Ramos (cell line): ENCODE measurements around the gene SCAMP1.
"Not testable (repeated sequence)": the region's sequence is repeated elsewhere in the genome, so short reads cannot be mapped to it uniquely, and the experiment has no call there.

Experiments used
- in situ Hi-C: fragments of 300-500 bp; cut with MboI; formaldehyde crosslinking; loops from one replicate; pipeline ENCODE4 v1.14.3; 2022; ENCODE audit warnings: low sequenced_read_pairs; ENCODE audit not compliant: unreplicated experiment

Gene SCAMP1, protein sequence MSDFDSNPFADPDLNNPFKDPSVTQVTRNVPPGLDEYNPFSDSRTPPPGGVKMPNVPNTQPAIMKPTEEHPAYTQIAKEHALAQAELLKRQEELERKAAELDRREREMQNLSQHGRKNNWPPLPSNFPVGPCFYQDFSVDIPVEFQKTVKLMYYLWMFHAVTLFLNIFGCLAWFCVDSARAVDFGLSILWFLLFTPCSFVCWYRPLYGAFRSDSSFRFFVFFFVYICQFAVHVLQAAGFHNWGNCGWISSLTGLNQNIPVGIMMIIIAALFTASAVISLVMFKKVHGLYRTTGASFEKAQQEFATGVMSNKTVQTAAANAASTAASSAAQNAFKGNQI

DNA sequence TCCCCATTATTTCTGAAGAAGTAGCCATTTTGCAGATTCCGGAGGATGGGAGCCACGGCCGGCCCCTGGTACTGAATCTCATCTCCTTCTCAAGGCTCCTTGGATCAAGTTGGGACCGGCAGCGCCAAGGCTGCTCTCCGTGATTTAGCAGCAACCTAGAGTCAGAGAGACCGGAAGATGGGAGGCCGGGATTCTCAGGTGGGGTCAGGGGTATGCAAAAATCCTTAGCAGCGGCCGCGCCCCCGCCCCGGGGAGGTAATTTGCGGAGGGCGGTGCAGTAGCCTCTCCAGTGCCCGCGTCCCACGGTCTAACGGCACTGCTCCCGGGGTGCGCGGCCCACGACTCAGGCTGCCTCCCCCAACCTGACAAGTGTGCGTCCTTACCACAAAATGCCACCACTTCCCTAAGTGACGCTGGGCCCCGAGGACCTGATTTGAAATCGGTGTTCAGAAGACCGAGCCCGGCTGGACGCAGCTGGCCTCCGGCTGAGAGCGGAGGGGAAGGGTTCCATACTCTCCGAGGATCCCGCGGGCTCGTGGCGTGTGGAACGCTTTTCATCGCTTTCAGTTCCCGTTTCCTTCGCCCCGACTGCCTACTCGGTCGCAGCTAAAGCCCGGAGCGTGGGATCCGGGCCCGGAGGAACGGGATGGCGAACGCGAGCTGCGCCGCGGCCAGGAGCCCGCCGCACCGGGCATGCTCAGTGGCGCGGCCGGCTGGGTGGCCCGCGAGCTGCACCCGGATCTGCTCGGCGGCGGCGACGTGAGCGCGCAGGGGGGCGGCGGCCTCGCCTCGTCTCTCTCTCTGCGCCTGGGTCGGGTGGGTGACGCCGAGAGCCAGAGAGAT, at the start of gene SCAMP1:
SCAMP1 (plus strand) TSS at position 787 of the 843 bp plus-strand sequence; CDS start at position 842, 55 bp downstream.
- in situ Hi-C loops: no loop called here

DNA sequence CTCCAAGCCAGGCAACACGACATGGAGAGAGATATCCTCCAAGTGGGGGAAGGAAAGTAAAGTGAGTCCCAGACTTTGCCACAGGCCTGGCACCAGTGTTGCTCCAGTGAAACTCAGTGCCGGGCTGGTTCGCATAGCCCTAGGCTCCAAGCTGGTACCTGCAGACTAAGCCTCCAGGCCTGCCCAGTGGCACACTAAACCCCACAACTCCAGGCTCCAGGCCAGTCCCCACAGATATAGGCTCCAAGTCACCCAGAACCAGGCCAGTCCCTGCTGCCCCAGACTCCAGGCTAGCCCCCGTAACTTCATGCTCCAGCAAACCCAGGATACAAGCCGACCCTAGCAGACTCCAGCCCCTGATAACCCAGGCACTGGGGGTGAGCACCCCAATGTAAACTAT, 42.9 kb upstream of the SCAMP1 start:
- in situ Hi-C loops: no loop called here

DNA sequence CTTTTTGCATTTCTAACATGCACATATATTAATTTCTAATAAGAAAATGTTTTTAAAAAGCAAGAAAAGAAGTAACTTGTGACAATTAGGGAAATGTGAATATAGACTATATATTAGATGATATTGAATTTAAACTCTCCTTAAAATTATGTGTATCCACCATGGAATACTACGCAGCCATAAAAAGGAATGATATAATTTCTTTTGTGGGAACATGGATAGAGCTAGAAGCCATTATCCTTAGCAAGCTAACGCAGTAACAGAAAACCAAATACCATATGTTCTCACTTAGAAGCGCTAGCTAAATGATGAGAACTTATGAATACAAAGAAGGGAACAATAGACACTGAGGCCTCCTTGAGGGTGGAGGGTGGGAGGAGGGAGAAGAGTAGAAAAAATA, 42.1 kb upstream of the SCAMP1 start:
- in situ Hi-C loops: no loop called here

DNA sequence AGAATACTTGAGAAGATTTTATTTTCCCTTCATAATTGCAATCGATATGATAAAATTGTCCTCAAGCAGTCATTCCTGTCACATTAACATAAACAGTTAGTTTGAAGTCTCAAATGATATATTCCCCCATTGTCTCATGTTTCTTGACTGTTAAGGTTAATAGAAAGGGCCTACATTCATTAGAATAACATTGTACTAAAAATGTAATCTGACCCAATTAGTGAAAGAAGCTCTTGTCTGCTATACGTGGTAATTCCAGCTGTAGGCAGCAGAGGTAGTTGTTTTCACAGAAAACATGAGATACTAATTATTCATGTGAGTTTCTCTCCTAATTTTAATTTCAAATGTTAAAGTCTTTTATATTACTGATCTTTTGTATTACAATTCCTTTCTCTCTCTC, 40.0 kb upstream of the SCAMP1 start:
- in situ Hi-C loops: no loop called here

DNA sequence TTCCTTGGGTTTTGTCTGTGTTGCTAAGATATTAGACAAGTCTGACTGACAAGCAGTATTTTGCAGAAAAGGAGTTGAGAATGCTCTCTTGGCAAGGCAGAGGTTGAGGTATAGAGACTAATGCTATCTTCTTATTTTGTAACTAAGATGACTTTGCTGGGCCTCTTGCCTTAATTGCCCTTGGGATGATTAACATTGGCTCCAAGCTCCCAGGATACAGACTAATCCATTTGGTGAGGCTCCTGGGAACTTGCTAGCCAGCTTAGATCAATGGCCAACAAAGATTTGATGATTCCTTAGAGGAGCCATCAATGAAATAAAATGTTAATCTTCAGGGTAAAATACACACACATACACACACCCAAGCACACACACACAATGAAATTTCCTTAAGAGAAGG, 37.2 kb upstream of the SCAMP1 start:
- in situ Hi-C loops: no loop called here

DNA sequence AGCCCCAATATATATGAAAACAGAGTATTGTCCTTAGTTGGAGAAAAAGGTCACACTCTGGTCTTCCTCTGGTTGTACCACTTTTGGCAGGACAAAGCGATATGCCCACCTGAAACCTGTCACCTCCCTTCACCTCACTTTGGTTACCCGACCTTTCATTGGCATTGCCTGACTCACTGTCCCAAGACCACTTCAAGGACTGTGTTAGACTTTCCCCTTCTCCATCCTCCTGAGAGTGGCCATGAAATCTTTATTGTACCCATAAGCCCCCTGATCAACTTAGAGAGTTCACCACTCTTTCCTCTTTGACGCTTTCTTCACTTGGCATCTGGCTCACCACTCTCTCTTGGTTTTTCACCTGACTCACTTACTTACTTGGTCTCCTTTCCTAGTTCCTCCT, 33.5 kb upstream of the SCAMP1 start:
- in situ Hi-C loops: no loop called here

DNA sequence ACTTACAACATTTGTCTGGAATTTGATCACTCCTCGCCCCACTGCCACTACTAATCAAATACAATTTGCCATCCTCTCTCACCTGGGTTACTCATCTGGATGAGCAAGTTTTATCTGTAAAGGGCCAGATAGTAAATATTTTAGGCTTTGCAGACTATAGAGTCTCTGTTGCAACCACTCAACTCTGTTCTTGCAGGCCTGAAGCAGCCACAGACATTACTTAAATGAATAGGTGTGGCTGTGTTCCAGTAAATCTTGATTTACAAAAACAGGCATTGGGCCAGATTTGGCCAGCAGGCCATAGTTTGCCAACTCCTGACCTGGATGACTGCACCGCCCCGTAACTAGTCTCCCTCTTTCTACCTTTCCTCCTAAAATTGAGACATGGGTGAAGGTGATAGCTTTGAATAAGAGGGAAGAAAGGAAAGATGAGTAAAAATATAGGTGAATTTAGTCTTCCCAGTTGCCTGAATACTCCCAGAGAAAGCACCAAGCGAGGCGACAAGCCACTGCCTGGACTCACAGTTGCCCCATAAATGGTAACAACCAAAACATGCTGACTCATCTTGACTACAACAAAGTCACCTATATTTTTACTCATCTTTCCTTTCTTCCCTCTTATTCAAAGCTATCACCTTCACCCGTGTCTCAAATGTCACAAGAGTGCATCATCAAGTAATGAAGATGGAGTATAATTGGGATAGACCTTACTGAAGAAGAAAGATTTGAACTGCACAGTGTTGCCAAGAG, 32.5 kb upstream of the SCAMP1 start:
- in situ Hi-C loops: no loop called here

DNA sequence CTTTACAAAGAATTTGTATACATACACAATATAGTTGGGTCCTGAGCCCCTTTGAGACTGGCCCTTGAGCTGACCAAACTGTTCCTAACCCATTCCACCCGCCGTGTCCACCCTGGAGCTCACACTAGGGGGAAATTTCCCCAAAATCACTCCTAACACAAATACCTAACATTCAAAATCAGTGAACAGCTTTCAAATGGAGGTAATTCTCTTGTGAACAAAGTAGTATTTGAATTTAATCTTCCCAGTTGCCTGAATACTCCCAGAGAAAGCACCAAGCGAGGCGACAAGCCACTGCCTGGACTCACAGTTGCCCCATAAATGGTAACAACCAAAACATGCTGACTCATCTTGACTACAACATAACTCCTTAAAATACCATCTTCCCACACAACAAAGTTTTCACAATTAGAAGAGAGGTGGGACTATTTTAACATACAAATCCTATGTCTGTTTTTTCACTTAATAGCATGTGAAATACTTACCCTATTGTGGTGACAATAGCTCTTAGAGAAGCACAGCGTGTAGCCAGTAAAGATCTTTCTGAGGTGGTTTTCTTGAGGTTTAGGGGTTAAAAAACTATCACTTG, 31.7 kb upstream of the SCAMP1 start:
- in situ Hi-C loops: no loop called here

DNA sequence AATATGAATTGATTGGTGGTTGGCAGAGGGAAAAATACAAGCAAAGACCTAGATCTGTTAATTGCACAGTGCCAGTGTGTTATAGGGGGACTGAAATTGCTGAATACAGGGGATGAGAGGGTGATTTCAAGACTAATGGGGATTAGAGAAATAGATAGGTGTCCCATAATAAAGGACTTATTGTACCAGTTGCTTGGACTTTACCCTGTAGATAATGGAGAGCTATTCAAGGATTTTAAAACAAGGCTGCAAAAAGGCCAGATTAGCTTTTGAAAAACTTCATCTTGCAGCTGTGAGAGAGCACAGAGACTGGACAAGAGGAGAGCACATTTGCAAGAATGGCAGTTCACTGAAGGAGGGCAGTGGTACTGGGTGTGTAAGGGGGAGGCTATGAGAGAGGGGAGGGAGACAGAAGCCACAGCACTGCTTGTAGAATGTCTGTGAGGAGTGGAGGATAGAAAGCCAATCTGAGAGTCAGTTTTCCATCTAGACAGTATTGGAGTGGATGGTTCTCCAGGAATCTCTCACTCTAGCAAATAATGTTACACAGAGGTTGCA, 28.8 kb upstream of the SCAMP1 start:
- in situ Hi-C loops: no loop called here

DNA sequence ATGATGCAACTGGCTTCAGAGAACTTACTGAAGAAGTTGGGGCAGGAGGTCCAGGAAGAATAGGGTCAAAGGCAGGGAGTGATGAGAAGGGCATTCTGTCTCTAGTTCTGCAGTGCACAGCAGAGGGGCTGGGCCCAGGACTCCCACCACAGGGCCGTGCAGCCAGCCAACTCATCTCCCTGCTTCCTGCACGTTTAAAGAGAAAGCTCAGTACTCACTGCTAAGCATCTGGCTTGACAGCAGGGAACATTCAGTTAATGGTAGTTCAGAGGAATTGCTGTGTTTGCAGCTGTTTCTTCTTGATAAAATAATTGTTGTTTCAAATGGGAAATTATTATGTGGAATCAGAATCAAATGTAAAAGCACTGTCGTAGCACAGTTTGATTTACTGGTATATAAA, 25.6 kb upstream of the SCAMP1 start:
- in situ Hi-C loops: no loop called here

DNA sequence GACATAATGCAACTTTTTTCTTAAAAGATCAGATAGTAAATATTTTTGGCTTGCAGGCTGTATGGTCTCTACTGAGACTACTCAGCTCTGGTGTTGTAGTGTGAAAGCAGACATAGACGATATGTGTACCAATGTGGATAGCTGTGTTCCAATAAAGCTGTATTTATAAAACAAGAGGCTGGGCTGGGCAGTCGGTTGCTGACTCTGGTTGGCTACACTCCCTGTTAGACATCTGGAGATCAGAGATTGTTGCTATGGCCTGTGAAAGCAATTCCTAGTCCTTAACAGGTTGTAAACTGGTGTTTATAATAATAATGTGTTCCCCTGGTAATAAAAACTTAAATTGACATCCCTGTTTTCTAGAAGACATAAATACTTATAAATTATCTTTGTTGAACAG, 24.4 kb upstream of the SCAMP1 start:
- in situ Hi-C loops: no loop called here

DNA sequence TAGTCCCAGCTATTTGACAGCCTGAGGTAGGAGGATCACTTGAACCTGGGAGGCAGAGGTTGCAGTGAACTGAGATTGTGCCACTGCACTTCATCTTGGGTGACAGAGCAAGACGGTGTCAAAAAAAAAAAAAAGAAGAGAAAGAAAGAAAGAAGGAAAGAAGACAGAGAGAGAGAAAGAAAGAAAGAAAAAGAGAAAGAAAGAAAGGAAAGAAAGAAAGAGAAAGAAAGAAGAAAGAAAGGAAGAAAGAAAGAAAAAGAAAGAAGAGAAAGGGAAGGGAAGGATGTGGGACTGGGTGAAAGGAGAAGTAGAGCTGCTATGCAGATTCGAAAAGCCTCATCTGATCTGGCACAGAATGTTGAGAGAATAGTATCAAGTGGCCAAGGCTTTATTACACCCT, 23.7 kb upstream of the SCAMP1 start:
- in situ Hi-C loops: no loop called here

DNA sequence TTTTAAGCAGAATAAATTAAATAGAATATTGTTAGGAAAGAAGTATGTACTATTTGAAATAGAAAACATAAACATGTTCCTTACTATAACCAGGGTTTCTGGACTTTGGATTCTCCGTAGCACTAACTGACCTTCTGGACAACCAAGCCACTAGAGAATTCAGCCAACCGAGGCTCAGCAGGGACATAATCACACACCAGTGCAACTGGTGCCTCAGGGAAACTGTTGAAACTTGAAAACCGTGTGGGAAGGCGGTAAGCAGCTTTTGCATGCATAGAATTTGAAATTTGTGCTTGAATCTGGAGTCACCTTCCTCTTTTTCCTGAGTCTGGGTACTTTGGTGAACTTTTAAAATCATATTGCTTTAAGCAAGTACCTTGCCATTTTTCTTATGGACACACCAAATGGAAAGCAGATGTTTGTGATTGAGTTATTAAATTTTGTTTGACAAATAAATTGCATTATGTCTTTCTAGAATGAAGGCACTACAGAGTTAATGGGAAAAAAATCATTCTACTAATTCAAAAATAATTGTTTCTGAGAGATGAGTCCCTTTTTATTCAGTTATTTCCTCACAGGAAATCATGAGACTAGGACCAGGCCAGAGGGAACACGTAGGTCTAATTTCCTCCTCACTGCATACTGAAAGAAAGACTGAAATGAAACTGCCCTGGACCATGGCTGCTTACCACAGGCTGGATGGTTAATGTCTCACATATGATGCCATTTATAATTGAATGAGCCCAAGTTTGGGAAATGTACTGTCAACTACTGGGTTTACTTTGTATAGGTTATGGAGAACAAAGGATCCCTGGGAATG, 20.6 kb upstream of the SCAMP1 start:
- in situ Hi-C loops: no loop called here

DNA sequence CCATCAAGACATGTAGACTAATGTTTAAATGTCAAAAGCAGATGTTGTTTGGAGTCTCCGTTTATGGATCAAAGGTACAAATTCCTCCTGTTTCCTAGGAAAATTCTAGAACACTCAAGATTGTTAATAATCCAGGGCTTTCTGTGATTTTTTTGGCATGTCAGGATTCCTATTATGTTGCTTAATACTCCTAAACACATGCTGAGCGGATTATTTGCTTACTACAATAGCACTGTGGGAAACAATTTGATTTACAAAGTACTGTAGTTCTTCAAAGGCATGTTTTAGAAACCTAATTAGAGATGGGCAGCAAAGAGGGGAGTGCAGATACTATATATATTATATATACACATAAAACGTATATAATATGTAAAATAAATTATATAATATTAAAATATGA, 19.0 kb upstream of the SCAMP1 start:
- in situ Hi-C loops: no loop called here

DNA sequence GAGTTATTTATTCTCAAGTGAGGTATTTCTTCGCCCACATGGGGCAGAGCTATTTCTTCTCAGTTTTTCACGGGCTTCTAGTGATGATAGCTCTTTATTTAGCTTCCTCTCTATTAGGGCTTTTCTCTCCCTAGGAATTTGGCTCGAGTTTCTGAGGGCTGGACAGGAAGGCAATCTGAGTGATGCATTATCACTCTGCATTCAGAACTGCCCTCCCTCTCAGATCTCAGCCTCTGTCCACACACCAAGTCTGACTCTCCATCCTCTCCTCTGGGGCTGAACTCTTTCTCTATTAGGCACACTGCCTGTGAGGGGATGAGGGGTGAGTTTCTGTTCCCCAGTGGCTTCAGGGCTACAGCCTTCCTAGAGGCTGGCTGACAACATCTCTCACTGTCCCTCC, 14.9 kb upstream of the SCAMP1 start:
- in situ Hi-C loops: no loop called here

DNA sequence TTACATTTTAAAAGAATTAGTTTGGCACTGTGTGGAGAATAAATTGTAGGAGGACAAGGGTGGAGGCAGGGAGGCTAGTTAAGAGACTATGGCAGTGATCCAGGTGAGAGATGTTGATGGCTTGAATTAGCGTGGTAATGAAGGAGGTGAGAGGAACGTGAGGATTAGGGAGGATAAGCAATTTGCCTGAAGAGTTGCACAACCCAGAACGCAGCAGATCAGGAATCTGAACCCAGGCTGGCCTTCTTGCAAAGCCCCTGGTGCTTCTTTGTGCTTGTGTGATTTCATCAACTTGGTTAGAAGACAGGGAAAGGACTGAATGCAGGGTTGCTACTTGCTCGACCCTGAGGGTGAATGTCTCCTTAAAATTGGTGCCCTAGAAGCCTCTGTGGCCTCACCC, 6.9 kb upstream of the SCAMP1 start:
- in situ Hi-C loops: no loop called here

DNA sequence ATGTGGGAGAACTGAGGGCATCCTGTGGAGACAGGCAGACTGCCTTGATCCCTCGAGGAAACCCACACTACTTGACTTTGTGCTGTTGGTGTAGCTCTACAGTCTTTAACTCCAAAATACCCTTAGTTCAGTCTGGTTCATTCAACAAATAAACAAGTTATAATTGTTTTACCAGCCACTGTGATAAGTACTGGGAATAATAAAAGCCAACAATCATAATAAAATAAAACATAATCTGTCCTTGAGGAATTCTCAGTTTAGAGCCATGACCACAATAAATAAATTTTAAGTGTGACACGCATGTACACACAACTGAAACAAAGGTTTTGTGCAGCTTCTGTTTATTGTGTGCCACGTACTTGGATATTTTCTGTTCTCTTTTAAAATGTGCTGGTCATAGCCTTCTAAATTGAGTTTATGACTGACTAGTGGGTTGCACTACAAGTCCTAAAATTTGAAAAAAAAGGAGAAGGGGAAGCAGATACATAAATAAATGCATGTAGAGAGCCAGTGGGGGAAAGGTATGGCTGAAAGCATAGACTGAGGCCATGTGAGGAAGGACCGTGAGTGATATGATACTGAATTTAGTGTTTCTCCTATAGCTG, 6.2 kb upstream of the SCAMP1 start:
- in situ Hi-C loops: no loop called here

DNA sequence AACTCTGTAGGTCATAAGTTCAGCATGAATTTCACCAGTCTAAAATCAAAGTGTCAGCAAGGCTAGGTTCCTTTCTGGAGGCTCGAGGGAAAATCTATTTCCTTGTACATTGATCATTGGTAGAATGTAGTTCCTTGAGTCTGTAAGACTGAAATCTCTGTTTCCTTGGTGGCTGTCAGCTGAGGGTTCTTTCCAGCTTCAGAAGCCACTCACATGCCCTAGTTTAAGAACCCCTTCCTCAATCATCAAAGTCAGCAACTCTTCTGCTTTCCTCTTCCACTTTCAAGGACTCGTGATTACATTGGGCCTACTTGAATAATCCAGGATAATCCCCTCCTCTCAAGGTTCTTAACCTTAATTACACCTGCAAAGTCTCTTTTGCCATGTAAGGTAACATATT, 4.9 kb upstream of the SCAMP1 start:
- in situ Hi-C loops: no loop called here

DNA sequence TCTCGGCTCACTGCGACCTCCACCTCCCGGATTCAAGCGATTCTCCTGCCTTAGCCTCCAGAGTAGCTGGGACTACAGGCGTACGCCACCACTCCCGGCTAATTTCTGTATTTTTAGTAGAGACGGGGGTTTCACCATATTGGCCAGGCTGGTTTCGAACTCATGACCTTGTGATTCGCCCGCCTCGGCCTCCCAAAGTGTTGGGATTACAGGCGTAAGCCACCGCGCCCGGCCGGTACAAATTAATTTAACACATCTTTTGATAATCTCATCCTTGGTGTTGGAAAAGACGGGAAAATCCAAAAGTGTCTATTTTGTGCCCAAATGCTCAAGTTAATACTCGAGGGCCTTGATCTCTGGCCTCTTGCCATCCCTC, 974 bp upstream of the SCAMP1 start:
- in situ Hi-C loops: not testable (repeated sequence)
